HPDE6-E6E7 (cell line): ENCODE results near the gene HES4.

ENCODE experiments used
- DNase-seq: peaks from one replicate; pipeline ENCODE4 v3.0.0; 2011; ENCODE audit warnings: missing footprints; ENCODE audit errors: extremely low spot score

HES4 gene

GRCh38 chr1:999725-1000356 is at the start of gene HES4:
TSS of gene HES4 (minus strand) at chr1:1000097. CDS start at chr1:999973, 124 bp downstream.
- DNase-seq: no peak

- DNase-seq: no peak
Measured at GRCh38 chr1:1048765-1049164, 48.9 kb upstream of the HES4 start.

GRCh38 chr1:1047963-1048362 is 48.1 kb upstream of the HES4 start:
- no peak for DNase-seq

GRCh38 chr1:1047407-1047806 is 47.5 kb upstream of the HES4 start:
- DNase-seq: no peak

- DNase-seq: no peak
Measured at GRCh38 chr1:1046767-1047166, 46.9 kb upstream of the HES4 start.

GRCh38 chr1:1046243-1046642 is 46.3 kb upstream of the HES4 start:
- no peak for DNase-seq

- no peak for DNase-seq
Measured at GRCh38 chr1:1045129-1045528, 45.2 kb upstream of the HES4 start.

GRCh38 chr1:1044455-1045078 is 44.7 kb upstream of the HES4 start:
- no peak for DNase-seq

GRCh38 chr1:1043921-1044320 is 44.0 kb upstream of the HES4 start:
- DNase-seq: no peak

GRCh38 chr1:1043411-1043810 is 43.5 kb upstream of the HES4 start:
- no peak for DNase-seq

- DNase-seq: no peak
Measured at GRCh38 chr1:1042835-1043234, 42.9 kb upstream of the HES4 start.

- DNase-seq: no peak
Measured at GRCh38 chr1:1041873-1042272, 42.0 kb upstream of the HES4 start.

- no peak for DNase-seq
Measured at GRCh38 chr1:1041092-1041523, 41.2 kb upstream of the HES4 start.

- DNase-seq: peak; percentile 66
Measured at GRCh38 chr1:1040004-1040991, 40.4 kb upstream of the HES4 start.

- no peak for DNase-seq
Measured at GRCh38 chr1:1039145-1039910, 39.4 kb upstream of the HES4 start.

- no peak for DNase-seq
Measured at GRCh38 chr1:1038694-1039093, 38.8 kb upstream of the HES4 start.

GRCh38 chr1:1037366-1038327 is 37.8 kb upstream of the HES4 start:
- no peak for DNase-seq

- no peak for DNase-seq
Measured at GRCh38 chr1:1035291-1035943, 35.5 kb upstream of the HES4 start.

- DNase-seq: no peak
Measured at GRCh38 chr1:1034439-1034781, 34.5 kb upstream of the HES4 start.
